Measurements from ENCODE around the gene MCCC2. TPM values are rescaled to one million over a fixed set of nuclear protein-coding genes. Genes with fewer than 3 reads are reported as not detected.

Gene MCCC2
- total RNA-seq, 1 experiment from 2014 or later = 46.7 TPM

- ChIA-PET POLR2A (ENCODE audit: low non-redundant PET) (no interaction called here), CTCF (no interaction called here)
- Histone ChIP-seq H3K27ac (ENCODE audit: low read depth, low read length, poor library complexity, severe bottlenecking) (no peak overlapping the region), H3K9me3 (ENCODE audit: low read depth, low read length, poor library complexity, severe bottlenecking) (no peaks in the 10 kb centered on the region), H3K27me3 (replicated peaks; ENCODE audit: insufficient read depth, low read depth, low read length, poor library complexity) (no peaks in the 10 kb centered on the region), H3K4me1 (ENCODE audit: insufficient read depth, low read length, poor library complexity, severe bottlenecking) (no peaks in the 10 kb centered on the region), H3K36me3 (ENCODE audit: insufficient read depth, low read length, poor library complexity, severe bottlenecking) (peaks cover 9% of the 10 kb centered on the region), H3K4me3 (ENCODE audit: low read depth, low read length, poor library complexity, severe bottlenecking) (no peak overlapping the region)
- no TSS peak for BruUV-seq (replicated peaks)
- TF ChIP-seq EZH2 (IDR thresholded peaks at IDR 0.05; ENCODE audit: borderline replicate concordance, low read depth, low read length, poor library complexity, severe bottlenecking) = no peak
- TF ChIP-seq CTCF (conservative IDR thresholded peaks at IDR 0.05; ENCODE audit: low read depth, low read length) = no peak
- intact Hi-C loops (cut with micrococcal nuclease; ENCODE audit: unreplicated experiment) = no loop called here
- no peak for DNase-seq (ENCODE audit: low spot score)
These were observed 9.0 kb downstream of the MCCC2 start for GRCh38 chr5:71596169-71596568.

GRCh38 chr5:71597001-71597400 lies 9.9 kb downstream of the MCCC2 start:
- Histone ChIP-seq H3K27ac (ENCODE audit: low read depth, low read length, poor library complexity, severe bottlenecking) (no peak overlapping the region), H3K4me3 (ENCODE audit: low read depth, low read length, poor library complexity, severe bottlenecking) (no peak overlapping the region), H3K9me3 (ENCODE audit: low read depth, low read length, poor library complexity, severe bottlenecking) (no peaks in the 10 kb centered on the region), H3K27me3 (replicated peaks; ENCODE audit: insufficient read depth, low read depth, low read length, poor library complexity) (no peaks in the 10 kb centered on the region), H3K36me3 (ENCODE audit: insufficient read depth, low read length, poor library complexity, severe bottlenecking) (peaks cover 13% of the 10 kb centered on the region), H3K4me1 (ENCODE audit: insufficient read depth, low read length, poor library complexity, severe bottlenecking) (no peaks in the 10 kb centered on the region)
- DNase-seq (ENCODE audit: low spot score) = no peak
- BruUV-seq (replicated peaks) = no TSS peak
- ChIA-PET CTCF (no interaction called here), POLR2A (ENCODE audit: low non-redundant PET) (no interaction called here)
- intact Hi-C loops (cut with micrococcal nuclease; ENCODE audit: unreplicated experiment) = no loop called here
- TF ChIP-seq CTCF (conservative IDR thresholded peaks at IDR 0.05; ENCODE audit: low read depth, low read length) (no peak), EZH2 (IDR thresholded peaks at IDR 0.05; ENCODE audit: borderline replicate concordance, low read depth, low read length, poor library complexity, severe bottlenecking) (no peak)

- no peak for TF ChIP-seq CTCF (conservative IDR thresholded peaks at IDR 0.05; ENCODE audit: low read depth, low read length)
- TF ChIP-seq EZH2 (IDR thresholded peaks at IDR 0.05; ENCODE audit: borderline replicate concordance, low read depth, low read length, poor library complexity, severe bottlenecking) = no peak
- Histone ChIP-seq H3K27ac (ENCODE audit: low read depth, low read length, poor library complexity, severe bottlenecking) (no peak overlapping the region), H3K4me3 (ENCODE audit: low read depth, low read length, poor library complexity, severe bottlenecking) (no peak overlapping the region), H3K9me3 (ENCODE audit: low read depth, low read length, poor library complexity, severe bottlenecking) (no peaks in the 10 kb centered on the region), H3K36me3 (ENCODE audit: insufficient read depth, low read length, poor library complexity, severe bottlenecking) (peaks cover 19% of the 10 kb centered on the region), H3K4me1 (ENCODE audit: insufficient read depth, low read length, poor library complexity, severe bottlenecking) (no peaks in the 10 kb centered on the region), H3K27me3 (replicated peaks; ENCODE audit: insufficient read depth, low read depth, low read length, poor library complexity) (no peaks in the 10 kb centered on the region)
- BruUV-seq (replicated peaks) = no TSS peak
- intact Hi-C loops (cut with micrococcal nuclease; ENCODE audit: unreplicated experiment) = loop anchor here (2.0 kb wide), 1 partner anchor 16 kb away; no protein-coding TSS in a partner anchor
- DNase-seq (ENCODE audit: low spot score) = no peak
- CTCF ChIA-PET = interaction anchor here (0.7 to 1.3 kb wide), 5 partner anchors 14 to 168 kb away, joined by 3 read pairs; partner anchors contain the start of gene MCCC2
- POLR2A ChIA-PET (ENCODE audit: low non-redundant PET) = no interaction called here
These were observed 13.6 kb downstream of the MCCC2 start for GRCh38 chr5:71600783-71601182.

All from A673 (cell line).